ENCODE results near the gene C20orf144. TPM values are rescaled to one million over a fixed set of nuclear protein-coding genes. Genes with fewer than 3 reads are reported as not detected.

The C20orf144 gene
- polyA plus RNA-seq, 2 of the 4 experiments (the other 2 are of a cell fraction), result 0.10 to 0.12 TPM

- TF ChIP-seq RAD21 (conservative IDR thresholded peaks at IDR 0.05 in 1 of 2, IDR thresholded peaks at IDR 0.05 in 1 of 2), result no peak
- TF ChIP-seq MYC (IDR thresholded peaks at IDR 0.05; ENCODE audit: borderline replicate concordance, low read length), result no peak
- no peak for TF ChIP-seq POLR2AphosphoS2 (conservative IDR thresholded peaks at IDR 0.05; ENCODE audit: low read length)
- TF ChIP-seq EHMT2 (IDR thresholded peaks at IDR 0.05; ENCODE audit: low read depth), result no peak
These were observed 17.8 kb downstream of the C20orf144 start (continued) for GRCh38 chr20:33679758-33680485.

- H3K4me1 ChIP-seq, result peaks cover 20% of the 10 kb centered on the region
- ChIA-PET CTCF (interaction anchor here (0.6 to 2.0 kb wide), 5 partner anchors 9 to 123 kb away, joined by 3 to 4 read pairs (median 3); no protein-coding TSS in a partner anchor), POLR2A (no interaction called here)
- H3K9me3 ChIP-seq, result no peaks in the 10 kb centered on the region
- 91% methylated on average over 2 of the region's 2 CpGs for WGBS (ENCODE audit: missing lambda C conversion rate)
- H3K4me3 ChIP-seq, result no peak overlapping the region
- no peak overlapping the region for H3K4me2 ChIP-seq
- TF ChIP-seq MAX (IDR thresholded peaks at IDR 0.05) (no peak), MYC (IDR thresholded peaks at IDR 0.05; ENCODE audit: borderline replicate concordance, low read length) (no peak), RAD21 (conservative IDR thresholded peaks at IDR 0.05 in 1 of 2, IDR thresholded peaks at IDR 0.05 in 1 of 2) (no peak), CBX2 (IDR thresholded peaks at IDR 0.05; ENCODE audit: borderline replicate concordance, low read depth) (no peak), EHF (CRISPR knock-in tag; IDR thresholded peaks at IDR 0.05) (no peak), ZSCAN20 (CRISPR knock-in tag; IDR thresholded peaks at IDR 0.05) (no peak), HMGXB4 (CRISPR knock-in tag; IDR thresholded peaks at IDR 0.05; ENCODE audit: borderline replicate concordance) (no peak), BHLHE40 (IDR thresholded peaks at IDR 0.05; ENCODE audit: low read depth, low read length) (no peak), ATOH8 (CRISPR knock-in tag; IDR thresholded peaks at IDR 0.05; ENCODE audit: low read depth) (no peak), CBX8 (IDR thresholded peaks at IDR 0.05) (no peak), USF2 (IDR thresholded peaks at IDR 0.05) (no peak), NPAS2 (CRISPR knock-in tag; IDR thresholded peaks at IDR 0.05; ENCODE audit: borderline replicate concordance) (no peak), KDM1A (IDR thresholded peaks at IDR 0.05; ENCODE audit: low read depth) (no peak), PBX3 (IDR thresholded peaks at IDR 0.05) (no peak), HOXA7 (CRISPR knock-in tag; IDR thresholded peaks at IDR 0.05) (no peak), HES2 (IDR thresholded peaks at IDR 0.05) (no peak), HOXB13 (CRISPR knock-in tag; IDR thresholded peaks at IDR 0.05; ENCODE audit: low read depth) (no peak), POLR2A (IDR thresholded peaks at IDR 0.05; ENCODE audit: low read length) (no peak)
- ATAC-seq, result no peak
- H3K27ac ChIP-seq, result no peak overlapping the region
- no peak for DNase-seq (ENCODE audit: low read depth in 1 of 2, low spot score in 1 of 2)
- no peak for FAIRE-seq
These were observed 18.6 kb downstream of the C20orf144 start for GRCh38 chr20:33680686-33681085.

Data from A549 (cell line).